Activated CD8-positive, alpha-beta memory T cell treated with anti-CD3 and anti-CD28 coated beads, Interleukin-2, amount 10 ng/mL, durations not matched to agents 7 days and 5 days (primary cell): Measurements from ENCODE around the gene APLNR. TPM values are rescaled to one million over a fixed set of nuclear protein-coding genes. Genes with fewer than 3 reads are reported as not detected.

Source experiments
- ATAC-seq: fragments of 150-1000 bp; cut with Tn5 transposase; one replicate; pipeline ENCODE4 v1.10.0; 2021; ENCODE audit warnings: moderate library complexity
- CTCF ChIA-PET: fragments of 350-600 bp; sonication (Branson Sonifier 250); formaldehyde crosslinking; loops from one replicate; lab custom pipeline; 2021; ENCODE audit warnings: antibody characterized with exemption; lab: Charles Lee
- DNase-seq: peaks from one replicate; pipeline ENCODE4 v3.0.0-alpha.2; 2020
- H3K27ac Mint-ChIP-seq: one replicate; pipeline ENCODE4 v1.8.0; 2021; ENCODE audit warnings: mild to moderate bottlenecking, mixed read lengths
- H3K27me3 Mint-ChIP-seq: one replicate; pipeline ENCODE4 v1.8.0; 2021; ENCODE audit warnings: mixed read lengths
- H3K36me3 Mint-ChIP-seq: one replicate; pipeline ENCODE4 v1.8.0; 2021; ENCODE audit warnings: mild to moderate bottlenecking, mixed read lengths
- H3K4me1 Mint-ChIP-seq: one replicate; pipeline ENCODE4 v1.8.0; 2021; ENCODE audit warnings: mixed read lengths
- H3K4me3 Mint-ChIP-seq: one replicate; pipeline ENCODE4 v1.8.0; 2021; ENCODE audit warnings: mild to moderate bottlenecking, moderate library complexity, mixed read lengths
- H3K9me3 Mint-ChIP-seq: one replicate; pipeline ENCODE4 v1.8.0; 2022; ENCODE audit warnings: low read depth, mixed read lengths
- total RNA-seq, 2 experiments: library from RNA; stranded (reverse); gene quantifications; one replicate each; pipeline ENCODE4 v1.2.3, GENCODE V29; 2021

The APLNR gene
- total RNA-seq, 2 experiments from 2014 or later: not detected

DNA sequence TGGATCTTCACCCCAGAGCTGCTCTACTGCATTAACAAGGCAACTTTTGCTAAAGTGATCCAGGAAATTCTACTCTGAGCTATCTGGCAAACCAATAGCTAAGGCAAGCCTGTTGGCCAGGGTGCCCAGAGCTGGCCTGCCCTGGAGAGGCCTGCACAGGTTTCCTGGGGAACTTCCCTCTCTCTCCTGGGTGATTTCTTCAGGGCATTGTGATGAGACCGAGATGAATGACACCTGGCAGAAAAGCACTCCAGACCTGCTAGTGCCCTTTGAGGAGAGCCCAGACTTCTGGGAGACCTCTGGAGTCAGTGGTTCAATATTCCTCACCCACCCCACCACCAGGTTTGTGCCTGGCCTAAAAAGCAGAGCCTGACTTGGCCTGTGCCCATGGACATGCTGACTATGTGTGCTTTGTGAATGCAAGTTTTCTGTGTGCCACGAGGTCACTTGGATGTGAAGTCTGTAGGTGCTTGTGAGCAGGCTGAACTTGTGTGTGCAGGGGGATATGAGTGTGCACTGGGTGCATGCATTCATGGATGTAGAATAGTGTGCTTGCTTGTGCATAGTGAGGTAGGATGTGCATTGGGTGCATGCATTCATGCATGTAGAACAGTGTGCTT lies 4.4 kb upstream of the APLNR start:
- Mint-ChIP-seq H3K4me3 (no peak overlapping the region), H3K4me1 (peaks cover 7% of the 10 kb centered on the region), H3K9me3 (no peaks in the 10 kb centered on the region), H3K36me3 (no peaks in the 10 kb centered on the region), H3K27ac (no peak overlapping the region), H3K27me3 (peaks cover 14% of the 10 kb centered on the region)
- CTCF ChIA-PET: interaction anchor here (4.1 kb wide), 1 partner anchor 8 kb away, joined by 23 read pairs; no protein-coding TSS in a partner anchor
- ATAC-seq: no peak
- no peak for DNase-seq

GRCh38 chr11:57240757-57241156 lies 3.7 kb upstream of the APLNR start:
- Mint-ChIP-seq H3K27ac (no peak overlapping the region), H3K36me3 (no peaks in the 10 kb centered on the region), H3K9me3 (no peaks in the 10 kb centered on the region), H3K4me1 (peaks cover 7% of the 10 kb centered on the region), H3K27me3 (peaks cover 15% of the 10 kb centered on the region), H3K4me3 (no peak overlapping the region)
- no peak for ATAC-seq
- DNase-seq: no peak
- CTCF ChIA-PET: interaction anchor here (4.1 kb wide), 1 partner anchor 9 kb away, joined by 23 read pairs; no protein-coding TSS in a partner anchor

- Mint-ChIP-seq H3K4me3 (no peak overlapping the region), H3K4me1 (peaks cover 5% of the 10 kb centered on the region), H3K36me3 (no peaks in the 10 kb centered on the region), H3K9me3 (no peaks in the 10 kb centered on the region), H3K27ac (no peak overlapping the region), H3K27me3 (peaks cover 21% of the 10 kb centered on the region)
- CTCF ChIA-PET: interaction anchor here (4.1 kb wide), 1 partner anchor 10 kb away, joined by 23 read pairs; no protein-coding TSS in a partner anchor
- DNase-seq: no peak
- no peak for ATAC-seq
These were observed 3.0 kb upstream of the APLNR start for GRCh38 chr11:57240007-57240406.

DNA sequence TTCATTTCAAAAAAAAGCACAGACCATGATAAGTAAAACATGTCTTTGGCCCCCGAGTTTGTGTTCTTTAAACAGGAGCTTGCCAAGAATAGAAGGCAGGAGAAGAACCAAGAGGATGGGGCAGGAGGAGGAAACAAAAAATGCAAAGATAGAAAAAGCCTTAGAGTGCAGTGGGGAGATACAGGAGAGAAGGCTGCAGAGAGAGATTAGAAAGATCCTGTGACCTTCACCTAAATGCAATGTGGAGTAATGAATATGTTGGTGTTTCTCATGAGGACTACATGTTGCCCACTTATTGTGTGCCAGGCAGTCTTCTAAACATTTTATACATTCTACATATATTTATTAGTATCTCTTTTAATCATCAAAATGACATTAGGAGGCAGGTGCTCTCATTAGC lies 2.3 kb upstream of the APLNR start:
- DNase-seq: no peak
- ATAC-seq: no peak
- Mint-ChIP-seq H3K4me3 (no peak overlapping the region), H3K27ac (no peak overlapping the region), H3K36me3 (no peaks in the 10 kb centered on the region), H3K9me3 (no peaks in the 10 kb centered on the region), H3K27me3 (peaks cover 27% of the 10 kb centered on the region), H3K4me1 (peaks cover 2% of the 10 kb centered on the region)
- CTCF ChIA-PET: interaction anchor here (4.1 kb wide), 1 partner anchor 10 kb away, joined by 23 read pairs; no protein-coding TSS in a partner anchor

DNA sequence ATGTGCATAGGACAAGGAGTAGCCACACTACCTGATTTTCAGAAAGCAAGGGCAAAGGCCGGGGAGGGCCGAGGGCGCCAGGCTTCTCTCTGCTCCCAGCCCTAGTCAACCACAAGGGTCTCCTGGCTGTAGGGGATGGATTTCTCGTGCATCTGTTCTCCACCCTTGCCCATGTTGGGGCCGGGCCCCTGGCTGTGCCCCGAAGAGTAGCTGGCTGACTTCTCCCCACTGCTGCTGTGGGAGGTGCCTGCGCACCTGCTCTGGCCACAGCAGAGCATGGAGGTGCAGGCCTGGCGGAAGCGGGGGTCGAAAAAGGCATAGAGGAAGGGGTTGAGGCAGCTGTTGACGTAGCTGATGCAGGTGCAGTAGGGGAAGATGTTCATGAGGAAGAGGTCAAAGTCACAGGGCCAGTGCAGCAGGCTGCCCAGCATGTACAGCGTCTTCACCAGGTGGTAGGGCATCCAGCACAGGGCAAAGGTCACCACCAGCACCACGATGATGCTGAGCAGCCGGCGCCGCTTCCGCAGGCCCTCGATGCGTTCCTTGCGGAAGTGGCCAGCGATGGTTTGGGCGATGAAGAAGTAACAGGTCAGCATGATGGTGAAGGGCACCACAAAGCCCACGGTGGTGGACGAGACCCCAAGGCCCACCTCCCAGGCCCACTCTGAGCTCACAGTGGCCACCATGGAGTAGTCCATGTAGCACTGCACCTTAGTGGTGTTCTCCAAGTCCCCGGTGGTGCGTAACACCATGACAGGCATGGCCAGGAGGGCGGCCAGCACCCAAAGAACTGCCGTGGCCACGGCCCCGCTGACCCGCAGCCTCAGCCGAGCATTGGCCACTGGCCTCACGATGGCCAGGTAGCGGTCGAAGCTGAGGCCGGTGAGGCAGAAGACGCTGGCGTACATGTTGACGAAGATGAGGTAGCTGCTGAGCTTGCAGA lies 1.0 kb downstream of the APLNR start:
- H3K27ac Mint-ChIP-seq: no peak overlapping the region
- H3K36me3 Mint-ChIP-seq: no peaks in the 10 kb centered on the region
- CTCF ChIA-PET: interaction anchor here (1.0 kb wide), 1 partner anchor 14 kb away, joined by 3 read pairs; no protein-coding TSS in a partner anchor
- H3K4me3 Mint-ChIP-seq: no peak overlapping the region
- H3K9me3 Mint-ChIP-seq: no peaks in the 10 kb centered on the region
- peaks cover 2% of the 10 kb centered on the region for H3K4me1 Mint-ChIP-seq
- H3K27me3 Mint-ChIP-seq: peaks cover 59% of the 10 kb centered on the region
- ATAC-seq (no peak), DNase-seq (no peak)

DNA sequence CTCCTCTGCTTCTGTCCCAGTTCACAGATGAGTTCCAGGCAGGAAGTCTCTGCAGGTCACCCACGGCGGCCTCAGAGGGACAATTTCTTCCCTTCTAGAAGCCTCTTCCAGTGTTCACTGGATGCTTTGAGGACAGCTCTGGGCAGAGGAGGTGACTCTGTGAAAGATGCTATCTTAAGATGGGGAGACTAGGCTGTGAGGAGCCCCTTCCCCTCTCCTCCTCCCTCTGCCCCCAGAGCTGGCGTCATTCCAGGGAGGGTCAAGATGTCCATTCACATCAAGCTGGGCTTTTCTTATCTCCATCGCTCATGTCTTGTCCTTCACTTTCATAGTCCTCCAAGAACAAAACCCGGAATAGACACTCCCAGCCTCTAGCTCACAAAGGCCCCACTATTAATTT lies 3.3 kb downstream of the APLNR start:
- H3K27me3 Mint-ChIP-seq: peaks cover 65% of the 10 kb centered on the region
- DNase-seq: no peak
- CTCF ChIA-PET: interaction anchor here (0.9 kb wide), 1 partner anchor 16 kb away, joined by 3 read pairs; no protein-coding TSS in a partner anchor
- H3K9me3 Mint-ChIP-seq: no peaks in the 10 kb centered on the region
- no peak for ATAC-seq
- H3K4me1 Mint-ChIP-seq: peaks cover 2% of the 10 kb centered on the region
- H3K4me3 Mint-ChIP-seq: no peak overlapping the region
- H3K27ac Mint-ChIP-seq: no peak overlapping the region
- no peaks in the 10 kb centered on the region for H3K36me3 Mint-ChIP-seq

DNA sequence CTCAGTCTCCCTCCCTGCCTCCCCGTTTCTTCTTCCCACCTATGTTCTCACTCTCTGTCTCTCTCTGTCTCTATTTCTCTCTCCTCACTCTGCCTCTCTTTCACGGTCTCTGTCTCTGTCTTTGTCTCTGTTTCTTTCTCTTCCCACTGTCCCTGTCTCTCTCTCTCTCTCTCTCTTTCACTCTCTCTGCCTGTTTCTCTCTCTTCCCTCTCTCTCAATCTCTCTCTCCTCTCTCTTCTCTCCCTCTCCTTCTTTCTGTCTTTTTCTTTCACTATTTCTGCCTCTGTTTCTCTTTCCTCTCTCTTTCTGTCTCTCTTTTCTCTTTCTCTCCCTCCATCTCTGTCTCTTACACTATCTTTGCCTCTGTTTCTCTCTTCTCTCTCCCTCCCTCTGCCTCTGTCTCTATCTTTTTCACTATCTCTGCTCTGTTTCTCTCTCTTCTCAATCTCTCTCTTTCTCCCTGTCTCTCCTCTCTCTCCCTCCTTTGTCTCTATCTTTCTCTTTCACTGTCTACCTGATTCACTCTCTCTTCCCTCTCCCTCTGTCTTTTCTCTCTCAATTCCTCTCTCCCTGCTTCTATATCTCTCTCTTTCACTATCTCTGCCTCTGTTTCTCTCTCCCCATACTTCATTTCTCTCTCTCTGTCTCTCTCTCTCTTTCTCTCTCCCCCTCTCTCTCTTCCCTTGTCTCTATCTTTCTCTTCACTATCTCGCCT lies 5.4 kb downstream of the APLNR start:
- peaks cover 59% of the 10 kb centered on the region for H3K27me3 Mint-ChIP-seq
- no peaks in the 10 kb centered on the region for H3K36me3 Mint-ChIP-seq
- DNase-seq: no peak
- CTCF ChIA-PET: no interaction called here
- H3K27ac Mint-ChIP-seq: no peak overlapping the region
- no peaks in the 10 kb centered on the region for H3K9me3 Mint-ChIP-seq
- H3K4me3 Mint-ChIP-seq: no peak overlapping the region
- ATAC-seq: no peak
- H3K4me1 Mint-ChIP-seq: no peaks in the 10 kb centered on the region

GRCh38 chr11:57230791-57231538 lies 6.1 kb downstream of the APLNR start:
- DNase-seq (no peak), ATAC-seq (no peak)
- Mint-ChIP-seq H3K36me3 (no peaks in the 10 kb centered on the region), H3K4me1 (no peaks in the 10 kb centered on the region), H3K27ac (no peak overlapping the region), H3K4me3 (no peak overlapping the region), H3K9me3 (no peaks in the 10 kb centered on the region), H3K27me3 (peaks cover 56% of the 10 kb centered on the region)
- CTCF ChIA-PET: no interaction called here

- no peaks in the 10 kb centered on the region for H3K4me1 Mint-ChIP-seq
- H3K4me3 Mint-ChIP-seq: no peak overlapping the region
- no peaks in the 10 kb centered on the region for H3K9me3 Mint-ChIP-seq
- no peaks in the 10 kb centered on the region for H3K36me3 Mint-ChIP-seq
- DNase-seq: no peak
- peaks cover 53% of the 10 kb centered on the region for H3K27me3 Mint-ChIP-seq
- no peak for ATAC-seq
- no peak overlapping the region for H3K27ac Mint-ChIP-seq
- CTCF ChIA-PET: no interaction called here
These were observed 6.7 kb downstream of the APLNR start for GRCh38 chr11:57230316-57230715.

GRCh38 chr11:57228600-57228999 lies 8.4 kb downstream of the APLNR start:
- Mint-ChIP-seq H3K36me3 (no peaks in the 10 kb centered on the region), H3K4me1 (no peaks in the 10 kb centered on the region), H3K9me3 (no peaks in the 10 kb centered on the region), H3K27ac (no peak overlapping the region), H3K4me3 (no peak overlapping the region), H3K27me3 (peaks cover 36% of the 10 kb centered on the region)
- DNase-seq: no peak
- no peak for ATAC-seq
- CTCF ChIA-PET: no interaction called here

DNA sequence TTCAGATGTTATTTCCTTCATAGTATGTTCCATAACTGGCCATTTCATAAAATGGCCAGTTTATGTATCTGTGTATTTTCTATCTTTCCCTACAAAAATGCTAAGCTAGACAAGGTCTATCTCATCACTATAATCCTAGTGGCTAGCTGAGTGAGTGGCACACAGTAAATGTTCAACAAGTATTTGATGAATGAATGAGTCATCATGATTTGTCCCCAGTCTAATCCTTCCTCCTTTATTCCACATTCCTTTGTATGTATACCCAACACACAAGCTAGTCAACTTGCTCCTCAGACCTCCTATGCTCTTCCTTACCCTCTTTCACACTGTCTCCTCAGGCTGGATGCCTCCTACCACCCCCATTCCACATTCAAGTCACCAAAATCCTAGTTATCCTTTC lies 12.5 kb downstream of the APLNR start:
- no peak overlapping the region for H3K27ac Mint-ChIP-seq
- no peaks in the 10 kb centered on the region for H3K27me3 Mint-ChIP-seq
- CTCF ChIA-PET: interaction anchor here (0.9 to 1.1 kb wide), 2 partner anchors 25 kb away, joined by 3 to 9 read pairs; no protein-coding TSS in a partner anchor
- H3K4me1 Mint-ChIP-seq: no peaks in the 10 kb centered on the region
- DNase-seq: no peak
- no peak for ATAC-seq
- no peaks in the 10 kb centered on the region for H3K36me3 Mint-ChIP-seq
- no peaks in the 10 kb centered on the region for H3K9me3 Mint-ChIP-seq
- H3K4me3 Mint-ChIP-seq: no peak overlapping the region

DNA sequence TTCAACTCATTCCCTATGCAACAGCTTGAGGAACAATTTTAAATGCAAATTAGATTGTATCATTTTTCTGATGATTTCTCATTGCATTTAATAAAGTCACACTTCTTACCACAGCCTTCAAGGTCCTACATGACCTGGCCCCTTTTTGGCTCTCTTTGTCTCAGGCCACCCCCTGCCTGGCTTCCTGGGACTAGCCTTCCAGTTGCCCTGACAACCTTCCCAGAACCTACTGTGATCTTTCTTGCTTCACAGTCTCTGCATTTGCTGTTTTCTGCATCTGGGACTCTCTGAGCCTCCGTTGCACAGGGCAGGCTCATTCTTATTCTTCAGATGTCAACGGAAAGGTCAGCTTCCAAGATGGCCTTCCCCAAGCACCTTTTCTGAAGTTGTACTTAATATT lies 12.9 kb downstream of the APLNR start:
- no peak overlapping the region for H3K4me3 Mint-ChIP-seq
- H3K9me3 Mint-ChIP-seq: no peaks in the 10 kb centered on the region
- H3K27me3 Mint-ChIP-seq: no peaks in the 10 kb centered on the region
- H3K36me3 Mint-ChIP-seq: no peaks in the 10 kb centered on the region
- no peaks in the 10 kb centered on the region for H3K4me1 Mint-ChIP-seq
- H3K27ac Mint-ChIP-seq: no peak overlapping the region
- DNase-seq: no peak
- CTCF ChIA-PET: interaction anchor here (0.9 kb wide), 1 partner anchor 26 kb away, joined by 9 read pairs; no protein-coding TSS in a partner anchor
- ATAC-seq: no peak
